ENCODE results near the gene ST6GALNAC5.
"Not testable (repeated sequence)": the region's sequence is repeated elsewhere in the genome, so short reads cannot be mapped to it uniquely, and the experiment has no call there.

ST6GALNAC5 gene

DNA sequence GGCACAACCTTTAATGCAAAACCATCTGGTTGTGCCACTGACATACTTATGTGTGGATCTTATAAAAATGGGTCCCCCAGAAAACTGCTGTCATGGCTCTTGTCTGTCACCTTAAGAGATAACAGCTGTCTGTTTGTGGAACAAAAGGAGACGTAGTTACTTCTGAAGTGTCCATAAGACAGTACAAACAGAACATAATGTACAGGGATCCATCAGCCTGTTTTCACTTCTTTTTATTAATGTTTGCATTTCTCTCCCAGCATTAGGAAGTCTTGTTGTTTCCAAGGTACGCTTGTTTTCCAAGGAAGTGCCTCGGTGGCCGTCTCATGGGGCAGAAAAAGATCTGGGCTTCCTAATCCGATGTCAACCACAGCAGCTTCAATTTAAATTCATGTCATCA is 11.2 kb upstream of the ST6GALNAC5 start:
- Mint-ChIP-seq H3K4me1 (no peaks in the 10 kb centered on the region), H3K27me3 (no peaks in the 10 kb centered on the region), H3K36me3 (no peaks in the 10 kb centered on the region), H3K4me3 (no peak overlapping the region), H3K9me3 (peaks cover 3% of the 10 kb centered on the region), H3K27ac (no peak overlapping the region)
- ATAC-seq = no peak

GRCh38 chr1:76857138-76857537 is 10.1 kb upstream of the ST6GALNAC5 start:
- Mint-ChIP-seq H3K27me3 (no peaks in the 10 kb centered on the region), H3K27ac (no peak overlapping the region), H3K9me3 (peaks cover 3% of the 10 kb centered on the region), H3K4me1 (no peaks in the 10 kb centered on the region), H3K4me3 (no peak overlapping the region), H3K36me3 (no peaks in the 10 kb centered on the region)
- no peak for ATAC-seq

DNA sequence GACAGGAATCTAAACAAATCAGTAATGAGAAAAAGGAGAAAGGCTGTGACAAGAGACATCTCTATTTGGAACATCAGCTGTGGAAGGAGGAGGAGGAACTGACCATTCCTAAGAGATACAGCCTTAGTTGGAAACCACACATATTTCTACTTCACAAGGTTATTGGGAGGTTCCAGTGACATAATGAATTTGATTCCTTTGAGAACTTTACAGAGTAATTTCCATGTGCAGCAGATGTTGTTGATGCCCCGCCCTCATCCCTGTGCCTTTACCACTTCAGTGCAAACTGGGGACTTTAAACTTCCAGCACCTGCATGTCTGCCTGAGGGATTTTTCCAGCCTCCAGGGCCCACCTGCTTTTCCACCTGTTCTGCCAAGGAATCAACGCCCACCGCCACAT is 9.3 kb upstream of the ST6GALNAC5 start:
- no peak for ATAC-seq
- Mint-ChIP-seq H3K9me3 (peaks cover 3% of the 10 kb centered on the region), H3K4me1 (no peaks in the 10 kb centered on the region), H3K36me3 (no peaks in the 10 kb centered on the region), H3K27ac (no peak overlapping the region), H3K27me3 (no peaks in the 10 kb centered on the region), H3K4me3 (no peak overlapping the region)

GRCh38 chr1:76861149-76861548 is 6.1 kb upstream of the ST6GALNAC5 start:
- Mint-ChIP-seq H3K4me1 (no peaks in the 10 kb centered on the region), H3K4me3 (no peak overlapping the region), H3K36me3 (no peaks in the 10 kb centered on the region), H3K9me3 (peaks cover 3% of the 10 kb centered on the region), H3K27me3 (no peaks in the 10 kb centered on the region), H3K27ac (no peak overlapping the region)
- ATAC-seq = no peak

DNA sequence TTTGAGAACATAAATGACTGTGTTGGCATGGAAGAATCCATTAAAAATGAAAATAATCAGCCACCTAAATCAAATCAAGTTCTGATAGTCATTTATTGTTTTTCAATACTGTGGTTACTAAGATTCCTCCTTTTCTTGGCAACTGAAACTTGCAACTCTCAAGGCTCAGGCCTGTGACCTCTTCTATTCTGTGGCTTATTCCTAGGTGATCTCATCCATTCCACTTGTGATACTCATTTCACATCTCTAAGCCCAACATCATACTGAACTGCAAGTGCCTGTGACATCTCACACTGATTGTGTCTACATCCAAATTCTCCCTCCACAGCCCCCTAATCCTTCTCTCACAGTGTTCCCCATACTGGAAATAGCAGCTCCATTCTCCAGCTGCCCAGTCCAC is 4.8 kb upstream of the ST6GALNAC5 start:
- H3K36me3 Mint-ChIP-seq = no peaks in the 10 kb centered on the region
- H3K4me3 Mint-ChIP-seq = no peak overlapping the region
- H3K27me3 Mint-ChIP-seq = peaks cover 4% of the 10 kb centered on the region
- H3K9me3 Mint-ChIP-seq = peaks cover 3% of the 10 kb centered on the region
- H3K4me1 Mint-ChIP-seq = no peaks in the 10 kb centered on the region
- no peak overlapping the region for H3K27ac Mint-ChIP-seq
- ATAC-seq = no peak

GRCh38 chr1:76864383-76864782 is 2.9 kb upstream of the ST6GALNAC5 start:
- H3K27ac Mint-ChIP-seq = no peak overlapping the region
- no peaks in the 10 kb centered on the region for H3K4me1 Mint-ChIP-seq
- no peaks in the 10 kb centered on the region for H3K36me3 Mint-ChIP-seq
- no peak for ATAC-seq
- no peak overlapping the region for H3K4me3 Mint-ChIP-seq
- H3K9me3 Mint-ChIP-seq = peaks cover 3% of the 10 kb centered on the region
- H3K27me3 Mint-ChIP-seq = peaks cover 24% of the 10 kb centered on the region

GRCh38 chr1:76865696-76866286 is 1.5 kb upstream of the ST6GALNAC5 start:
- Mint-ChIP-seq H3K4me1 (no peaks in the 10 kb centered on the region), H3K4me3 (no peak overlapping the region), H3K9me3 (no peaks in the 10 kb centered on the region), H3K27me3 (peaks cover 32% of the 10 kb centered on the region), H3K36me3 (no peaks in the 10 kb centered on the region), H3K27ac (no peak overlapping the region)
- no peak for ATAC-seq

DNA sequence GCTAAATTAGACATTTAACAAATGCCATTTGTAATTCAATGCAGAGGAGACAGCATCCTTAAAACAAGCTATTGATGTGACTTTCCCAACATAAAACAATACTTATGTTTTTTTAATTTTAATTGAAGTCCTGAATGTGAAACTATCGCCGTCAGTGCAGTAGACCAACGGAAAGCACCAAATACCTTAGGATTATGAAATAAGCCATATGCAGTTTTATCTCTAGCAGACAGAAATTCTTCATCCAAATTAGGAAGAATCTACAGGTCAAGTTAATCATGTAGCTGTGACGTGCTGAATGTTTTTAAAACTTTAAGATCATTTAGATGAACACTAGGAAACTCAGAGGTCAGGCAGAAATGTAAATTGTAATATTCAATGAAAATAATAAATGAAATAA is 714 bp upstream of the ST6GALNAC5 start:
- Mint-ChIP-seq H3K4me3 (no peak overlapping the region), H3K36me3 (no peaks in the 10 kb centered on the region), H3K9me3 (no peaks in the 10 kb centered on the region), H3K4me1 (peaks cover 5% of the 10 kb centered on the region), H3K27me3 (peaks cover 32% of the 10 kb centered on the region), H3K27ac (no peak overlapping the region)
- no peak for ATAC-seq

DNA sequence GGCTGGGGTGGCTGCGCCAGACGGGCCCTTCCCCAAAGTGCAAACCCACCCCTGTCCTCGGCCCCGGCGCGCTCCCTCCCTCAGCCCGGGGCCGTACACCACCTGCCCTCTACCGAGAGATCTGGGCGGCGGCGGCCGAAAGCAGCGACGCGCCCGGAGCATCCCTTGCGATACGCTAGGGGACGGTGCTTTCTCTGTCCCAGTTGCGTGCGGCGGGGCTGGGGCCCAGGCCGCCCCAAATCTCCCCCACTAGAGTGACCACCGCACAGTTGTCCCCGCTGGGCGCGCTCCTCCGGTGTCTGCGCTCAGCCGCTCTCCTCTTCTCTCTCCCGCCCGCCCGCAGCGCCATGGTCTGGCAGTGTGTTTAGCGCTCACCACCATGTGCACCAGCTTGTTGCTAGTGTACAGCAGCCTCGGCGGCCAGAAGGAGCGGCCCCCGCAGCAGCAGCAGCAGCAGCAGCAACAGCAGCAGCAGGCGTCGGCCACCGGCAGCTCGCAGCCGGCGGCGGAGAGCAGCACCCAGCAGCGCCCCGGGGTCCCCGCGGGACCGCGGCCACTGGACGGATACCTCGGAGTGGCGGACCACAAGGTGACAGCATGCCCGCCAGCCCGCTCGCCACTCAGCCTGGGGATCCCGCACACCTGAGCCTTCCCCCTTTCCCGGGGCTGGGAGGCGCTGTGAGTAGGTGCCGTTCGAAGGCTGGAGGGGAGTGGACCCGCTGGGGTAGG is 1.0 kb downstream of the ST6GALNAC5 start:
- Mint-ChIP-seq H3K9me3 (peaks cover 3% of the 10 kb centered on the region), H3K4me1 (peaks cover 9% of the 10 kb centered on the region), H3K36me3 (no peaks in the 10 kb centered on the region), H3K27ac (no peak overlapping the region), H3K4me3 (peak overlapping the region; percentile 67), H3K27me3 (peaks cover 32% of the 10 kb centered on the region)
- peak; percentile 71 for ATAC-seq

- H3K9me3 Mint-ChIP-seq = peaks cover 3% of the 10 kb centered on the region
- no peak for ATAC-seq
- H3K36me3 Mint-ChIP-seq = no peaks in the 10 kb centered on the region
- no peak overlapping the region for H3K27ac Mint-ChIP-seq
- peaks cover 9% of the 10 kb centered on the region for H3K4me1 Mint-ChIP-seq
- peaks cover 32% of the 10 kb centered on the region for H3K27me3 Mint-ChIP-seq
- peak overlapping the region; percentile 18 for H3K4me3 Mint-ChIP-seq
Observed at GRCh38 chr1:76868916-76869315, 1.6 kb downstream of the ST6GALNAC5 start.

DNA sequence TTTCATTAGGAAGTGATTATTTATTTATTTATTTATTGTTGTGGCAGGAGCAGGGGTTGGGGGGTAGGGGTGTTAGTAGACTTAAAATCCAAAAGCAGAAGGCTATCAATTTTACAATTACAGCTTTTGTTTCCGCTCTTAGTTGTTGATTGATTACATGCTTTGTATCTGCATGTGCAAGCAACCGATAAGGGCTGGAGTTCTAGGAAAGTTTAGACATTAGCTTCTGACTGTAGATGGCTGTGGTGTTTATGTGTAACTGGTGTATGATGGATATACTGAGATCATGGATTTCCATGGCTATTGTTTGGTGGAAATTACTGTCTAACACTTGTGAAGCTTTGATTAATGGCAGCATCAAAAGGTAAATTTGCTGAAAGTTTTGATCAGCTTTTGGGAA is 2.8 kb downstream of the ST6GALNAC5 start:
- peaks cover 3% of the 10 kb centered on the region for H3K9me3 Mint-ChIP-seq
- peaks cover 9% of the 10 kb centered on the region for H3K4me1 Mint-ChIP-seq
- no peak overlapping the region for H3K27ac Mint-ChIP-seq
- peaks cover 32% of the 10 kb centered on the region for H3K27me3 Mint-ChIP-seq
- no peak for ATAC-seq
- no peaks in the 10 kb centered on the region for H3K36me3 Mint-ChIP-seq
- H3K4me3 Mint-ChIP-seq = no peak overlapping the region

DNA sequence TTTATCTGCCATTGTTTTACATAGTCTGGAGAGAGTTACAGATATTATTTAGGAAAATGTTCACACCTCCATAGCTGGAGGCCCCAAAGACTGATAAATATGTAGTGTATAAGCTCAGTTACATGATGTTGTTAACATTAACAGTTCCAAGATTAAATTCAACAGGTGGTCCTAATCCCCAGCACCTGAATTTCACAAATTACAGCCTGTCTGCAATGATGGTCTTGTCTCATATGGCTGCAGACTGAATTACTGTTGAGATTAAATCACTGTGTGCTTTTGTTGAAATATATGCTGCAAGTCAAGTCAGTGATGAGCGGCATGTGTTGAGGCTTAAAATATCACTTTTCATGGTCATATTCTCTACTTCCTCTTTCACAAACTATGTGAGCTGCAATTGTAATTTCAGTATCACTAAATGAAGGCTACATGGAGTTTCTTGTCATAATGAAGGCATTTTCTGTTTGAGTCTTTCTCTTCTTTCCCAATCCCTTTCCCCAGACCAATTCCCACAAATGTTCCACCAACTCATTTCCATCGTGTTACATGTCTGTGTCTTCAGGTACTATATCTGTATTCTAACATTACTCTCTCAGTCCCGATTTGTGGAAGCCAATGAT is 4.2 kb downstream of the ST6GALNAC5 start:
- peaks cover 32% of the 10 kb centered on the region for H3K27me3 Mint-ChIP-seq
- no peak overlapping the region for H3K27ac Mint-ChIP-seq
- H3K36me3 Mint-ChIP-seq = no peaks in the 10 kb centered on the region
- H3K4me1 Mint-ChIP-seq = peaks cover 9% of the 10 kb centered on the region
- no peak overlapping the region for H3K4me3 Mint-ChIP-seq
- no peak for ATAC-seq
- H3K9me3 Mint-ChIP-seq = peaks cover 3% of the 10 kb centered on the region

GRCh38 chr1:76872944-76873343 is 5.7 kb downstream of the ST6GALNAC5 start:
- ATAC-seq = no peak
- Mint-ChIP-seq H3K27me3 (peaks cover 23% of the 10 kb centered on the region), H3K4me3 (no peak overlapping the region), H3K9me3 (peaks cover 3% of the 10 kb centered on the region), H3K36me3 (no peaks in the 10 kb centered on the region), H3K4me1 (peaks cover 9% of the 10 kb centered on the region), H3K27ac (no peak overlapping the region)

- Mint-ChIP-seq H3K27ac (no peak overlapping the region), H3K4me3 (no peak overlapping the region), H3K36me3 (no peaks in the 10 kb centered on the region), H3K9me3 (peaks cover 3% of the 10 kb centered on the region), H3K27me3 (no peaks in the 10 kb centered on the region), H3K4me1 (peaks cover 2% of the 10 kb centered on the region)
- ATAC-seq = no peak
Observed at GRCh38 chr1:76876655-76877395, 9.5 kb downstream of the ST6GALNAC5 start.

DNA sequence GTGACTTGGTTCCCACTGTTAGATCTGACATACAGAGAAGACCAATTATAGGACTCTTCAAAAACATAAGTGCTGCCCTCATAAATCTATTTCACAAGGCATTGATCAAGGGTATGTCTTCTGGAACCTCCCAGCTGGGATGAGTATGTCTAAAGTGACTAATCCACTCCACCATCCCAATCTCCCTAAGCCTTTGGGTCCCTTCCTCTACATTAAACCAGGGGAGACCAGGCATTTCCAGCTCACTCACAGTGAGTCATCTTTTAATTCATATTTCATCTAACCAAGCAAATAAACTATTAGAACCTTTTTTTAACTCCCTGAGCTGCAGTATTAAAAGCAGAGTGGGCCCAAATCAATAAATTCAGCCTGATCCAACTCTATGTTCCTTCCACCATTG is 11.7 kb downstream of the ST6GALNAC5 start:
- H3K4me1 Mint-ChIP-seq, ATAC-seq, H3K4me3 Mint-ChIP-seq, H3K36me3 Mint-ChIP-seq, H3K9me3 Mint-ChIP-seq, H3K27me3 Mint-ChIP-seq, H3K27ac Mint-ChIP-seq: not testable (repeated sequence)
